Measurements from ENCODE around the gene TAF1B.

TAF1B gene

DNA sequence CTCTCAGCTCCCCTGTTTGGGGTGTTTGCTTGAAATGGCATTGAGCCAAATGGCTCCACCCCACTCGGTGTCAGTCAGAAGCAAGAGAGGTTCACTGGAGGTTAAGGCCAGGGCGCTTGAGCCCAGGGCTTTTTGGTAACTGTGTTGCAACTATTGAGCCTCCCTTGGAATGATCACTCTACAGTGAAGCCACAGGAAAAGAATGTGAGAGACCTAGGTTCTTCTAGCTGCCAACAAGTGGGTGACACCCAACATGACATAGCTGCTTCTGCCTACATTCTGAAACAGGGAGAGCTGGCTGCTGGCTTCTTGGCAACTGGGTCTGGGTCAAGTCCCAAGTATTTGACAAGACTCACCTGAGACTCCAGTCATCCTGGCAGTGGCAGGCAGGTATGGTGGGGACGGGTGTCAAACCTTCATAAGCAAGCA, 101.1 kb downstream of the TAF1B start:
- TF ChIP-seq, protein P1, sequence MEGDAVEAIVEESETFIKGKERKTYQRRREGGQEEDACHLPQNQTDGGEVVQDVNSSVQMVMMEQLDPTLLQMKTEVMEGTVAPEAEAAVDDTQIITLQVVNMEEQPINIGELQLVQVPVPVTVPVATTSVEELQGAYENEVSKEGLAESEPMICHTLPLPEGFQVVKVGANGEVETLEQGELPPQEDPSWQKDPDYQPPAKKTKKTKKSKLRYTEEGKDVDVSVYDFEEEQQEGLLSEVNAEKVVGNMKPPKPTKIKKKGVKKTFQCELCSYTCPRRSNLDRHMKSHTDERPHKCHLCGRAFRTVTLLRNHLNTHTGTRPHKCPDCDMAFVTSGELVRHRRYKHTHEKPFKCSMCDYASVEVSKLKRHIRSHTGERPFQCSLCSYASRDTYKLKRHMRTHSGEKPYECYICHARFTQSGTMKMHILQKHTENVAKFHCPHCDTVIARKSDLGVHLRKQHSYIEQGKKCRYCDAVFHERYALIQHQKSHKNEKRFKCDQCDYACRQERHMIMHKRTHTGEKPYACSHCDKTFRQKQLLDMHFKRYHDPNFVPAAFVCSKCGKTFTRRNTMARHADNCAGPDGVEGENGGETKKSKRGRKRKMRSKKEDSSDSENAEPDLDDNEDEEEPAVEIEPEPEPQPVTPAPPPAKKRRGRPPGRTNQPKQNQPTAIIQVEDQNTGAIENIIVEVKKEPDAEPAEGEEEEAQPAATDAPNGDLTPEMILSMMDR (IDR thresholded peaks at IDR 0.05; ENCODE audit: low read depth, low read length) = no peak
- no peaks in the 10 kb centered on the region for H3K36me3 ChIP-seq
- peaks cover 4% of the 10 kb centered on the region; the same call in 1 of the 2 replicates for H3K27me3 ChIP-seq
- no peak for DNase-seq
- H3K4me1 ChIP-seq = no peaks in the 10 kb centered on the region
- no peaks in the 10 kb centered on the region for H3K9me3 ChIP-seq
- no peak overlapping the region for H3K4me3 ChIP-seq (ENCODE audit: low read depth, low read length)

DNA sequence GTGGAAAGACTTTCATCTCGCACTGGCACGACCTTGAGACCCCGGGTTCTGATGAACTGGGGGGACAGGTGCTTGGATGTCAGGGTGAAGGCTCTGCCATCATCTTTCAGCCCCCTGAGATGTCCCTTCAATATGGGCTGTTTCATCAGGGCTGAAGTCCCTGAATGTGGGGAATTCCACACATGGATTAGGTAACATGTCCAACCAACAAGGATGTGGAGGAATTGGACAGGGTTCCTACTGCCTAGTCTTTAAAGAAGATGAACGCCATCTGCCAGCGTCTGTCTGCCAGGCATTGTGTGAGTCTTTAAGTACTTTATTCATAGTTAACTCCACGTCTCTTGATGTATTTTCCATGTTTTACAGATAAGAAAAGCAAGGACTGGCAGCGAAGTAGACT, 102.3 kb downstream of the TAF1B start:
- H3K4me1 ChIP-seq = no peaks in the 10 kb centered on the region
- DNase-seq = no peak
- TF ChIP-seq, protein P1 (IDR thresholded peaks at IDR 0.05; ENCODE audit: low read depth, low read length) = no peak
- peaks cover 4% of the 10 kb centered on the region; the same call in 1 of the 2 replicates for H3K27me3 ChIP-seq
- no peaks in the 10 kb centered on the region for H3K36me3 ChIP-seq
- no peak overlapping the region for H3K4me3 ChIP-seq (ENCODE audit: low read depth, low read length)
- H3K9me3 ChIP-seq = no peaks in the 10 kb centered on the region

GRCh38 chr2:9946076-9946475, 102.8 kb downstream of the TAF1B start:
- TF ChIP-seq, protein P1 (IDR thresholded peaks at IDR 0.05; ENCODE audit: low read depth, low read length) = no peak
- DNase-seq = no peak
- H3K9me3 ChIP-seq = no peaks in the 10 kb centered on the region
- H3K4me3 ChIP-seq (ENCODE audit: low read depth, low read length) = no peak overlapping the region
- H3K4me1 ChIP-seq = no peaks in the 10 kb centered on the region
- H3K36me3 ChIP-seq = no peaks in the 10 kb centered on the region
- H3K27me3 ChIP-seq = peaks cover 4% of the 10 kb centered on the region; the same call in 1 of the 2 replicates

- H3K36me3 ChIP-seq = no peaks in the 10 kb centered on the region
- TF ChIP-seq, protein P1 (IDR thresholded peaks at IDR 0.05; ENCODE audit: low read depth, low read length) = no peak
- H3K4me1 ChIP-seq = no peaks in the 10 kb centered on the region
- no peak for DNase-seq
- H3K4me3 ChIP-seq (ENCODE audit: low read depth, low read length) = no peak overlapping the region
- H3K9me3 ChIP-seq = no peaks in the 10 kb centered on the region
- peaks cover 4% of the 10 kb centered on the region; the same call in 1 of the 2 replicates for H3K27me3 ChIP-seq
Observed at GRCh38 chr2:9946818-9947217, 103.5 kb downstream of the TAF1B start.

DNA sequence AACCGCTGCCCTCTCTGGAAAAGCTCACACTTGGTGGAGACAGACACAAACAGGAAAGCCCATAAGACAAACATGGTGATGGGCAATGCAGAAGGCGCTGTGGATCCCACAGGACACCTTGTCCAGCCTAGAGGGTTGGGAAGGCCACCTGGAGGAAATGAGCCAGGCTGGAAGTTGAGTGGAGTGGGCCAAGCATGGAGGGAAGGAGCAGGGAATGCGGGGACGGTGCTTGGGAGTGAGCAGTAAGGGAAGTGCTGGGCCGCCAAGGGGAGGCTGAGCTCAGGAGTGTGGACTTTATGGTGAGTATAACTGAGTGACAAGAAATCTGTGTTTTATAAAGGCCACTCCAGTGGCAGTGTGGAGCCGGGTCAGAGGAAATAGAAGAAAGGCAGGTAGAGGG, 105.4 kb downstream of the TAF1B start:
- Histone ChIP-seq H3K4me3 (ENCODE audit: low read depth, low read length) (no peak overlapping the region), H3K4me1 (no peaks in the 10 kb centered on the region), H3K36me3 (no peaks in the 10 kb centered on the region), H3K9me3 (no peaks in the 10 kb centered on the region), H3K27me3 (peaks cover 9% of the 10 kb centered on the region; the same call in 1 of the 2 replicates)
- TF ChIP-seq, protein P1 (IDR thresholded peaks at IDR 0.05; ENCODE audit: low read depth, low read length) = no peak
- no peak for DNase-seq

- no peak overlapping the region for H3K4me3 ChIP-seq (ENCODE audit: low read depth, low read length)
- TF ChIP-seq, protein P1 (IDR thresholded peaks at IDR 0.05; ENCODE audit: low read depth, low read length) = no peak
- H3K4me1 ChIP-seq = no peaks in the 10 kb centered on the region; the same call in 1 of the 2 replicates
- no peaks in the 10 kb centered on the region for H3K9me3 ChIP-seq
- no peak for DNase-seq
- H3K36me3 ChIP-seq = no peaks in the 10 kb centered on the region
- peaks cover 9% of the 10 kb centered on the region; the same call in 1 of the 2 replicates for H3K27me3 ChIP-seq
Observed at GRCh38 chr2:9949239-9949991, 106.1 kb downstream of the TAF1B start.

Measured in BE2C (cell line).